DMS53 (cell line): ENCODE measurements around the gene INTS2.
"Not testable (repeated sequence)": the region's sequence is repeated elsewhere in the genome, so short reads cannot be mapped to it uniquely, and the experiment has no call there.

ENCODE experiments used
- DNase-seq: peaks from one replicate; lab custom pipeline; 2025; lab: John Stamatoyannopoulos, UW

INTS2 gene

DNA sequence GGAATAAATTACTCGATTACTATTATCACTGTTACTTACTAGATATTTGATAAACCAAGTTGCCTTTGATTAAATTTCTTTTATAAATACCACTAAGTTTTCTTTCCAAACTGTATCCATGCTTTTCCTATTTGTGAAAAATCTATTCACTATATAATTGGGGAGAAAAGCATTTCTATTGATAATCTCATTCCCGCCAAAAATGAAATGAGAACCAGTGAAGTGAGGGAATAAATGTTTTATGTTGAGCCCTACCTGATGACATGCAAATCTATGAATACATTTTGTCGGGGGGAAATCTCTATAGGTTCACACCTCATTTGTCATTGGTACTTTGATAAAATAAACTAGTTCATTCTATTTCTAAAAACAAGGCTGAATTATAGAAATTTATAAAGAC, 80.1 kb downstream of the INTS2 start:
- no peak for DNase-seq

DNA sequence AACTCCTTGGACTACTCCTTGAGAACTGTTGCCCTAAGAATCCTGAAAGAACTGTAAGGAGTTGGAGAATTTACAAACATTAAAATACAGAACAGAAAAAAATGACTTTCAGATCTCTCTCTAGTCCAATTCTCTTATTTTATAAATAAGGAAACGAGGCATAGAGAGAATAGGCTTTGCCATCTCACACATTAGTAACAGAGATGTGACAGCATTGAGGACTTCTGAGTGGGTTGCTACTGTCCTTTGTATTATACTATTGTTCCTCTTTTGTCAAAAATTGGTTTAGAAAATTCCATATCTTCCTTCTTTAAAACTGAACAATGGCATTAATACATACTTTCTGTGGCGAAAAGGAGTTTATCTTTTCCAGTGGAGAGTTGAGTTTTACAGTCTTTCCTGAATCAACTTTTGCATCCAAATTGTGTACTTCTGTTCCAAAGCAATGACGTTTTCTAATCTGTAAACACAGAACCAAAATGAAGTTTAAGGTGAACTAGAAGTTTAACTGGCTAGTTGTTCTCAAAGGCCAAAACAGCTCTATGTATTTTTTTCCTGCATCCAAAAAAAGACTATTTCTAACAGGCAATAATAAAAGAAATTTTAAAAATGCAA, 80.9 kb downstream of the INTS2 start:
- DNase-seq, result no peak

DNA sequence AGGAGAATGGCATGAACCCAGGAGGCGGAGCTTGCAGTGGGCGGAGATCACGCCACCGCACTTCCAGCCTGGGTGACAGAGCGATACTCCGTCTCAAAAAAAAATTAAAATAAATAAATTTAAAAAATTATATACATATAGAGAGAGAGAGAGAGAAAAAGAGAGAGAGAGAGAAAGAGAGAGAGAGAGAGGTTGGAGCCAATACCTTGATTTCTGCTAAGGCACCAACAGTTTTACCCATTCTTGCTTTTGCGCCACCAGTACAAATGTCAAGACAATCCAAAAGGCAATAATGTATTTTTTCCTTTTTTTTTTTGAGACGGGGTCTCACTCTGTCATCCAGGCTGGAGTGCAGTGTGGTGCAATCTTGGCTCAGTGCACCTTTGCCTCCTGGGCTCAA, 81.7 kb downstream of the INTS2 start:
- DNase-seq, result no peak

DNA sequence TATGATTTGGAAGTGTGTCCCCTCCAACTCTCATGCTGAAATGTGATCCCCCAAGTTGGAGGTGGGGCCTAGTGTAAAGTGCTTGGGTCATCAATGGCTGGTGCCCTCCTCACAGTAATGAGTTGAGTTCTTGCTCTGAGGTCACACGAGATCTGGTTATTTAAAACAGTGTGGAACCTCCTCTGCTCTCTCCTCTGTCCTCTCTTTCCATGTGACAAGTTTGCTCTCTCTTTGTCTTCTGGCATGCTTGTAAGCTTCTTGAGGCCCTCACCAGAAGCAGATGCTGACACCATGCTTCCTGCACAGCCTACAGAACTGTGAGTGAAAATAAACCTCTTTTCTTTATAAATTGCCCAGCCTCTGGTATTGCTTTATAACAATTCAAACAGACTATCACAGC, 84.3 kb downstream of the INTS2 start:
- DNase-seq, result no peak

DNA sequence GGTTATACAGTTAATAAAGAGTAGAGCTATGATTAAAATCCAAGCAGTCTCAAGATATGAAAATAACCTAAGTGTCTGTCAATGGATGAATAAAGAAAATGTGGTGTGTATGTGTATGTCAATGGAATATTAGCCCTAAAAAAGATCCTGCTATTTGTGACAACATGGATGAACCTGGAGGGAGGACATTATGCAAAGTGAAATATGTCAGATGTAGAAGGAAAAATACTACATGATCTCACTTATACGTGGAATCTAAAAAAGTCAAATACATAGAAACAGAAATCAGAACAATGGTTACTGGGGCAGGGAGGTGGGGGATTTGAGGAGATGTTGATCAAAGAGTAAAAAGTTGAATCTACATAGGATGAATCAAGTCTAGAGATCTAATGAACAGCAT, 84.9 kb downstream of the INTS2 start:
- DNase-seq, result no peak

DNA sequence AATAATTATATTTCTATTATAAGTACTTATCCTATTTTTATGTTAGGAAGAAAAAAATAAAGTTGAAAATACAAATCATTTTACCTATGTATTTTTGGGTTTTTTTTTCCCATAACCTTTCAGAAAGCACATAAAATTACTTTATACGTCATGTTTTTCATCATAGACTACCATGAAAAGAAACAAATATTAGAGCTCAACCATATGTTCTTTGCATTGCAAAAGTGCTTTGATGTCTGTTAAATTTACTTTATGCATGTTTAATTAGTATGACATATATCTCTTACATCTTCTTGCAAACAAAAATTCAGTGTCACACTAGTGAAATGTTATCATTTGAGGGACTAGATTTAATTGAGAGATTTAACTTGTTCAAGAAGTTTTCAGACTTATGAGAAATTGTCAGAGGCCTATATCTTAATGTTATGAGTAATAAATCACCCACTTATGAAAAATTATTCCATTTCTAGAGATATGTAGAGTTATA, 88.4 kb downstream of the INTS2 start:
- no peak for DNase-seq

DNA sequence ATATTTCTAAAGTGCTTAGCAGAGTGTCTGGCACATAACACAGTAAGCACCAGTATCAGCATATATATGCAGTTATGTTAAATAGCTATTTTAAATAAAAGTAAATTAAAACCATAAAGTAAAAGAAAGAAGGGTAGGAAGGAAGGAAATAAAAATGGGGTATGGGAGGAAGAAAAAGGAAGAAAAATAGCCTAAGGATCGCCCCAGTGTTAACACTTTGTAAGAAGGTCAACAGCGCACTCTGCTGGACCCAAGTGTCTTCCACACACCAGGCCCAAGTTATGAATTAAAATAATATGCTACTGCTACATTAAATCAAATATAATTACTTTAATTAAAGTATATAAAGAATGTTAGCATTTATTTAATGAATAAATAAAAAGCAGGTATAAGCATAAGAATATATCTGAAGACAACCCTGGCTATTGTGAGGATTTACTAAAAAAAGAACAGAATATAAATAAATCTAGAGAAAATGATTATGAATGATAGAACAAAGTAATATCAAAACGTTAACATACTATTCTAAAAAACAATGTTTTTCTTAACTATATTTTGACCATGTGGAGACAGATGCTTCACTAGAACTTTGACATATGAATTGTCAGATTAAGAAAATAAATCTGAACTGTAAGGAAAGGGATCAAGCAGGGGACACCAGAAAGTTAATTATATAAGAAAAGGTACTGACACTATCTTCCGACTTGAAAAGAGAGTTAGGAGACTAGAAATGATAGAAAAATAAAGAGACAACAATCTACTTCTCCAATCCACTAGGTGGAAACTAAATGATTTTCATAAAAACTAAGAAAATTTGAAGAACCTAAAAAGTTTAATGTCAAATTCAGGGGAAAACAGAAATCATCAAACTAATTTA, 90.4 kb downstream of the INTS2 start:
- DNase-seq, result peak; percentile 78

DNA sequence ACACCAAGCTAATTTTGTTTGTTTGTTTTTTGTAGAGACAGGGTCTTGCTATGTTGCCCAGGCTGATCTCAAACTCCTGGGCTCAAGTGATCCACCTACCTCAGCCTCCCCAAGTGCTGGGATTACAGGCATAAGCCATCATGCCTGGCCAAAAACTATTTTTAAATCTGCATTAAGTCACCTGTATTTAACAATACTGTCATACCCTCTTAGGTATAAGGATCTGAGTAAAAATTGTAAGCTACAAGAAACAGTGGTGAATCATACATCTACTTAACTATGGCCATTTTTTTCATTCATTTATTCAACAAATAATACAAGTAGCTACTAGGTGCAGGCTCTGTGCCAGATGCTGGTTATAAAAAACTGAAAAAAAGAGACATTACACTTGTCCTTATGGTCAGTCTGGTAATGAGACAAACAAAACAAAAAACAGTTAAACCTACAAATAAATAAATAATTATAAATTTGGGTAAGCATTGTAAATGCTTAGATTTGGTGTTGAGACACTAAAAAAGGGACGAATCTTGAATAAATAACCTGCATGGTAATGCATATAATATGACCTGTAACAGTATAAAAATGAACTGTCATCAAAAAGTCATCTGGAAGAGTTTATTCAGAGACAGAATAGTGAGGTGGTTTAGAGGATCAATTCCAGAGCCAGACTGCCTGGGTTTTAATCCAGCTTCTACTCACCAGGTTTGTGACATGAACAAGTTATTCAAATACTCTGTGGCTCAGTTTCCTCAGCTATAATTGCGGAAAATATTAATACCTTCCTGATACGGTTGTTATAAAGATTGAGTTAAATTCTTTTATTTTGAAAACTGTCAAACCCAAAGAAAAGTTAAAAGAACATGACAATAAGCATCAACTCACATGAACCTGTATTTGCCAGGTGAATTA, 91.3 kb downstream of the INTS2 start:
- DNase-seq, result no peak

DNA sequence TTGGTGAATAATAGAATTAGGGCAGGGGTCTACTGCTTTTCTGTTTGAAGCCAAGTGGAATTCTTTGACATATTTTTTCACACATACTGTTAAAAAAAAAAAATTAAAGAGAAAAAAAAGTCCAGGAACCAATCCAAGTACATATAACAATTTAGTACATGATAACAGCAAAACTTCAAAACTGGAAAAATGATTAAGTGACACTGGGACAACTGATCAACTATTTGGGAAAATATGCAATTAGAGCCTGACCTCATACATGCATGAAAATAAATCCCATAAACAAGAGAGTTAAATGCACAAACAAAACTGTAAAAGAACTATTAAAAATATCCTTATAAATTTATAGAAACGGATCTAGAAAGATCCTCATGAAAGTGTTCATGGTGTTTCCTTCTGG, 92.2 kb downstream of the INTS2 start:
- DNase-seq, result no peak

DNA sequence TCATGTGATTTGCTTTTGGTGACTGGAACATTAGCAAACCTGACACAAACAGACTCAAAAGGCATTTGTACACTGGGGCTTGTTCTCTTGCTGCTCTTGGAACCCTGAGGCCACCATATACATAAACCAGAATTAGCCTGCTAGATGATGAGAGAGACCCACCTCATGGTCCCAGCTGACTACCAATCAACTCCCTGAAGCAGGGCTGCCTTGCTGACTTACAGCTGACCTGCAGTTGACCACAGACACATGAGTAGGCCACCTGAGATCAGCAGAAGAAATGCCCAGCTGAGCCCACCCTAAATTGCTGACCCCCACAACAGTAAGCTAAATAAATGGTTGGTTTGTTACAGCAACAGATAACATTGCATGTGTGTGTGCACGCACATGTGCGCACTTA, 93.2 kb downstream of the INTS2 start:
- DNase-seq, result no peak

DNA sequence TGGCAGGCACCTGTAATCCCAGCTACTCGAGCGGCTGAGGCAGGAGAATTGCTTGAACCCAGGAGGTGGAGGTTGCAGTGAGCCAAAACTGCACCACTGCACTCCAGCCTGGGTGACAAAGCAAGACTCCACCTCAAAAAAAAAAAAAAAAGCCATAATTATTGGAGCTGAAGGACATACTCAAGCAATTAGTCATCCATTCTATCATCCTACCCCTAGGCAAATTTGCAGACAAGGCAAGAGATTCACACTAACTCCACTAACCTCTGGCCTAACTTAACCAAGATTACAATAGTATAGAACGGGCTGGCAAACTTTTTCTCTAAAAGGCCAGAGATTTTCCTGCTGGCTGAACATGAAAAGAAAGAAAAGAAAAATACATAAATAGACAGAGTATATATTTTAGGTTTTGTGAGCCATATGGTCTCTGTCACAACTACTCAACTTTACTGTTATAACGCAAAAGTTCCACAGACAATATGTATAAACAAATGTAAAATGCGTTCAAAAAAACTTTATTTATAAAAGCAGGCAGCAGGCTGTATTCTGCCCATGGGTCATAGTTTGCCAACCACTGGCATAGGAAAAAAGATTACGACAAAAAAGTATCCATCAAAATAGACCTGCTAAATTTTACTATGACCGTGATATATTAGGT, 94.1 kb downstream of the INTS2 start:
- no peak for DNase-seq

DNA sequence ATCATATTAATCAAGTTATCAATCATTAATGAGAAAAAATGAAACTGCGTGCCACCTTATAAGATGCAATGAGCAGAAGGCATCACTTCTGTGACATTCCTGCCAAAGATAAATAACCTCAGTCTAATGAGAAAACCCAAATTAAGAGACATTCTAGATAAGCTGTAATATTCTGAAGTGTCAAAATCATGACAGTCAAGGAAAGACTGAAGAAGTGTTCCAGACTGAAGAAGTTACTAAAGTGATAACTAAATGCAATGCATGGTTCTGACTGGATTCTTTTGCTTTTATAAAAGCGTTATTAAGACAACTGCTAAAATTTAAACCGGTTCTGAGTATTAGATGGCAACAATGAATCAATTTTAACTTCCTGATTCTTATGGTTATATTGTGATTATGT, 95.3 kb downstream of the INTS2 start:
- no peak for DNase-seq

DNA sequence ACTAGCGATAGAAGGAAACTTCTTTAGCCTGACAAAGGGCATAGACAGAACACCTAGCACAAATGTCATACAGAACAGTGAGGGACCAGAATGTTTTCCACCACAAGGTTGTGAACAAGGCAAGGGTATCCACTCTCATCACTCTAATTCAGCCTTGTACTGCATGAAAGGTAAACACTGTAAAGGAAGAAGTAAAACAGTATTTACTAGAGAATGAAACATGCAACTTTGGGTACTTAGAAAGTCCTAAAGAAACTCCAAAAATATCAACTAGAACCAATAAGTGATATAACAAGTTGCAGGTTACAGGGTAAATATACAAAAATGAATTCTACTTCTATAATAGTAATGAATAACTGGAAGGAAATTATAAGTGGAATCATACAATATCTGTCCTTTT, 96.7 kb downstream of the INTS2 start:
- no peak for DNase-seq

DNA sequence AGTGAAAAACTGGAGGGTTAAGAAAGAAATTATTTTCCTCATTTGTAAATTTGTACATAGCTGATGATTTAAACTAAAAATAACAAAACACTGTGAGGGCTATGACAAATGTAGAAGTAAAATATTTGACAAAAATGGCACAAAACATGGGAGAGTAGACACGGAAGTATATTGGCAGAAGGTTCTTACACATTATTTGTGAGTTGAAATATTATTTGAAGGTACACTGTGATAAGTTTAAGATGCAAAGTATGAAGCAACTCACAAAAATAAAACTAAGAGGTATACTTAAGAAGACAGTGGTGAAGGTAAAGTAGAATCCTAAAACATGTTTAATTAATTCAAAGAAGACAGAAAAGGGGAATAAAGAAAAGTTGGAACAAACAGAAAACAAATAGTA, 99.1 kb downstream of the INTS2 start:
- no peak for DNase-seq

DNA sequence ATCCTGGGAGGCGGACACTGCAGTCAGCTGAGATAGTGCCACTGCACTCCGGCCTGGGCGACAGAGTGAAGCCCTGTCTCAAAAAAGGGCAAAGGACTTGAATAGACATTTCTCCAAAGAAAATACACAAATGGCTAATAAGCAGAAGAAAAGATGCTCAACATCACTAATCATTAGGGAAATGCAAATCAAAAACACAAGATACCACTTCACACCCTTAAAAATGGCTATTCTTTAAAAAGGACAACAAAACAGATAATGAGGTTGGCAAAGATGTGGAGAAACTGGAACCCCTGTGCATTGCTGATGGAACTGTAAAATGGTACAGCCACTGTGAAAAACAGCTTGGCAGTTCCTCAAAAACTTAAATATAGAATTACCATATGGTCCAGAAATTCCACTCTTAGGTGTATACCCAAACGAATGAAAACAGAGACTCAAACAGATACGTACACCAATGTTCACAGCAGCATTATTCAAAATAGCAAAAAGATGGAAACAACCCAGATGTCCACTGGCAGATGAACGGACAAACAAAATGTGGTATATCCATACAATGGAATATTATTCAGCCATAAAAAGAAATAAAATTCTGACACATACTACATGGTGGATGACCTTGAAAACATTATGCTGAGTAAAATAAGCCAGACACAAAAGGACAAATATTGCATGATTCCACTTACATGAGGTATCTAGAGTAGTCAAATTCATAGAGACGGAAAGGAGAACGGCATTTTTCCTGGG, 100.0 kb downstream of the INTS2 start:
- DNase-seq, result no peak

DNA sequence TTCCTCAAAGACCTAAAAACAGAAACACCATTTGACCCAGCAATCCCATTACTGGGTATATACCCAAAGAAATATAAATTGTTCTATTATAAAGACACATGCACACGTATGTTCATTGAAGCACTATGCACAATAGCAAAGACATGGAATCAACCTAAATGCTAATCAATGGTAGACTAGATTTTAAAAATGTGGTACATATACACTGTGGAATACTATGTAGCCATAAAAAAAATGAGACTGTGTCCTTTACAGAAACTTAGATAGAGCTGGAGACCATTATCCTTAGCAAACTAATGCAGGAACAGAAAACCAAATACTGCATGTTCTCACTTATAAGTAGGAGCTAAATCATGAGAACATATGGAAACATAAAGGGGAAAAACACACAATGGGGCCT, 100.9 kb downstream of the INTS2 start:
- DNase-seq, result not testable (repeated sequence)

DNA sequence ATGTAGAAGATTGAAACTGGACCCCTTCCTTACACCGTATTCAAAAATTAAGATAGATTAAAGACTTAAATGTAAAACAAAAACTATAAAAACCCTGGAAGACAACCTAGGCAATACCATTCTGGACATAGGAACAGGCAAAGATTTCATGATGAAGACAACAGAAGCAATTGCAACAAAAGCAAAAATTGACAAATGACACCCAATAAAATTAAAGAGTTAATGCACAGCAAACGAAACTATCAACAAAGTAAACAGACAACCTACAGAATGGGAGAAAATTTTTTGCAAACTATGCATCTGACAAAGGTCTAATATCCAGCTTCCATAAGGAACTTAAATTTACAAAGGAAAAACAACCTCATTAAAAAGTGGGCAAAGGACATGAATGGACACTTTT, 101.6 kb downstream of the INTS2 start:
- not testable (repeated sequence) for DNase-seq

DNA sequence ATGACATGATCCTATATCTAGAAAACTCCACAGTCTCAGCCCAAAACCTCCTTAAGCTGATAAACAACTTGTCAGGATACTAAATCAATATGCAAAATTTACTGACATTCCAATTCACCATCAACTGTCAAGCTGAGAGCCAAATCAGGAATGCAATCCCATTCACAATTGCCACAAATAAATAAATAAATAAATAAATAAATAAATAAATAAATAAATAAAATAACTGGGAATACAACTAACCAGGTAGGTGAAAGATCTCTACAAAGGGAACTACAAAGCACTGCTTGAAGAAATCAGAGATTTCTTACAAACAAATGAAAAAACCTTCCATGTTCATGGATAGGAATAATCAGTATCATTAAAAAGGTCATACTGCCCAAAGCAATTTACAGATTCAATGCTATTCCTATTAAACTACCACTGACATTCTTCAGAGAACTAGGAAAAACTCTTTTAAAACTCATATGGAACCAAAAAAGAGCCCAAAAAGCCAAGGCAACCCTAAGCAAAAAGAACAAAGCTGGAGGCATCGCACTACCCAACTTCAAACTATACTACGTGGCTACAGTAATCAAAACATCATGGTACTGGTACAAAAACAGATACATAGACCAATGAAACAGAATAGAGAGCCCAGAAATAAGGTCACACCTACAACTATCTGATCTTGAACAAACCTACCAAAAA, 102.2 kb downstream of the INTS2 start:
- no peak for DNase-seq

DNA sequence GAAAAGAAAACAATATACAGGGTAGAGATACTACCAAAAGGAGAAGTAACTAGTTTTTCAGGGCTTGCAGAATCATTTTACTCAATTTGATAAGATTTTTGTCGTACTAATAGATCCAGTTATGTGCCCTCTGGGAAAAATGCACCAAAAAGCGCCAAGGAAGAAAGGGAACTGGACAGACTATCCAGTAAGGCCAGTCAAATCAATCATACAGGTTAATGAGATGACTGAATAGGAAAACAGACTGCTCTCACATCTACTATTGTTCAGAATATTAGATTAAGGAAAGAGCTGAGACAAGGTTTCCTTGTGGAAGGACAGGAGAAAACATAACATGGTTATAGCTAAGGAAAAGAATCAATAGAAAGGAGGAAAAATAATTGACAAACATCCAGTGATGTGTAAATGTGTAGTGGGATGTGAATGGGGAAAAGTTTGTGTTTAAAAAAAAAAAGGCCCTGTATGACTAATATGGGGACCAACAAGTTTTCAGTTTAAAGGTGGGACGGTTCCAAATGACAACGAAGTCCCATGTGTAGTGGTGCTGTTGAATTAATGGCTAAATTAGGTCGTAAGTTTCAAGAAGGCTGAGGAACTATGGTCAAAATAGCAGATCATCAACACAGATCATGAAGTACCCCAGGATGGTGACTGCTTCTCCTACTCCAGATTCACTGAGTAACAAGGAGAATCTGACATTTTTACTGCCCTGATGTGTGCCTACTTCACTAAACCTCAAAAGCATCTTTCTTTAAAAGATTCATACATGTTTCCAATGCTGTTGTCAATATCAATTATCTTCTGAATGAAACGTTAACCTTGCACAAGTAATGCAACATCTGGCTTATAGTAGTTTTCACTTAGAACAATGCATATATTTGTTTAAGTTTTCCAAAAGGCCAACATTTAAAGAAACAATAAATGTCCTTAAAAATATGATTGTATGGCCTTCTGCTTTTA, 105.2 kb downstream of the INTS2 start:
- DNase-seq, result no peak
